Gastrocnemius medialis (tissue), 4 donors: Measurements from ENCODE around the gene PIGS. TPM values are rescaled to one million over a fixed set of nuclear protein-coding genes. Genes with fewer than 3 reads are reported as not detected.

Source experiments
- ATAC-seq, 2 donors: fragments of 150-250 bp; one replicate each; pipeline ENCODE4 v1.9.1; 2016
- DNase-seq, 2 donors: peaks; one replicate each; pipeline ENCODE4 v3.0.0-alpha.2; 2019
- H3K27ac ChIP-seq, 4 donors: fragments of 200-600 bp; sonication (generic); 1 replicate in 1 of 4; 2 replicates in 3 of 4; pipeline ENCODE4 v1.5.1; 2016 to 2018; ENCODE audit warnings: mild to moderate bottlenecking in 2 of 4, moderate library complexity in 1 of 4
- H3K27me3 ChIP-seq, 3 donors: fragments of 200-600 bp; sonication (generic) in 2 of 3; 1 replicate in 1 of 3; 2 replicates in 2 of 3; pipeline versions ENCODE4 v1.5.1 to v1.6.0; 2016 to 2019; ENCODE audit warnings: mild to moderate bottlenecking in 1 of 3, moderate library complexity in 1 of 3
- H3K36me3 ChIP-seq, 2 donors: fragments of 200-600 bp; sonication (generic) in 1 of 2; one replicate each; pipeline ENCODE4 v1.5.1; 2017 to 2018
- H3K4me1 ChIP-seq, 2 donors: fragments of 200-600 bp; sonication (generic) in 1 of 2; one replicate each; pipeline ENCODE4 v1.5.1; 2016 to 2017; ENCODE audit warnings: mild to moderate bottlenecking in 2 of 2
- H3K4me3 ChIP-seq, 4 donors: fragments of 200-600 bp; sonication (generic) in 3 of 4; 1 replicate in 1 of 4; 2 replicates in 3 of 4; pipeline ENCODE4 v1.5.1; 2016 to 2019; ENCODE audit warnings: mild to moderate bottlenecking in 2 of 4
- H3K9me3 ChIP-seq, 3 donors: fragments of 200-600 bp; sonication (generic) in 2 of 3; 1 replicate in 1 of 3; 2 replicates in 2 of 3; pipeline ENCODE4 v1.5.1; 2016 to 2019
- POLR2A ChIP-seq, 2 donors: fragments of 450-650 bp; IDR thresholded peaks; one replicate each; pipeline ENCODE4 v1.6.1; 2017; ENCODE audit warnings: antibody characterized with exemption in 2 of 2, mild to moderate bottlenecking in 2 of 2, moderate library complexity in 2 of 2
- in situ Hi-C, 4 donors: fragments of 200-750 bp; cut with MboI; loops; one replicate each; pipeline versions ENCODE4 v1.15.0 to v1.8.0; 2017; ENCODE audit warnings: low sequenced_read_pairs in 4 of 4
- intact Hi-C: fragments of 100-400 bp; cut with DNase I; formaldehyde crosslinking; loops from one replicate; pipeline ENCODE4 v1.15.1; 2023; ENCODE audit warnings: low total_unique reads
- total RNA-seq, 4 donors: library from RNA; depleted of rRNA; stranded (reverse); fragments of >200 nt; gene quantifications; one replicate each; pipeline versions ENCODE4 v1.1.0 to v1.2.3, GENCODE V29; 2016
- TF ChIP-seq, protein P1 (sequence below), 5 experiments: fragments of 450-650 bp in 3 of 5; fragments of 200-600 bp in 2 of 5; sonication (generic) in 2 of 5; IDR thresholded peaks in 4 of 5; conservative IDR thresholded peaks in 1 of 5; 1 replicate in 4 of 5; 2 replicates in 1 of 5; pipeline ENCODE4 v1.5.1; 2016 to 2019; ENCODE audit warnings: antibody characterized with exemption in 5 of 5, mild to moderate bottlenecking in 3 of 5, moderate library complexity in 3 of 5

The PIGS gene
- total RNA-seq, 4 donors from 2014 or later: 25.0 to 63.0 (median 50.0) TPM

GRCh38 chr17:28570716-28571360 lies 486 bp downstream of the PIGS start:
- in situ Hi-C loops: loop anchor here in 1 of 4 donors (25.0 kb wide), 1 partner anchor 91 kb away; the partner anchor contains the start of genes SDF2 and SUPT6H
- TF ChIP-seq, protein P1, sequence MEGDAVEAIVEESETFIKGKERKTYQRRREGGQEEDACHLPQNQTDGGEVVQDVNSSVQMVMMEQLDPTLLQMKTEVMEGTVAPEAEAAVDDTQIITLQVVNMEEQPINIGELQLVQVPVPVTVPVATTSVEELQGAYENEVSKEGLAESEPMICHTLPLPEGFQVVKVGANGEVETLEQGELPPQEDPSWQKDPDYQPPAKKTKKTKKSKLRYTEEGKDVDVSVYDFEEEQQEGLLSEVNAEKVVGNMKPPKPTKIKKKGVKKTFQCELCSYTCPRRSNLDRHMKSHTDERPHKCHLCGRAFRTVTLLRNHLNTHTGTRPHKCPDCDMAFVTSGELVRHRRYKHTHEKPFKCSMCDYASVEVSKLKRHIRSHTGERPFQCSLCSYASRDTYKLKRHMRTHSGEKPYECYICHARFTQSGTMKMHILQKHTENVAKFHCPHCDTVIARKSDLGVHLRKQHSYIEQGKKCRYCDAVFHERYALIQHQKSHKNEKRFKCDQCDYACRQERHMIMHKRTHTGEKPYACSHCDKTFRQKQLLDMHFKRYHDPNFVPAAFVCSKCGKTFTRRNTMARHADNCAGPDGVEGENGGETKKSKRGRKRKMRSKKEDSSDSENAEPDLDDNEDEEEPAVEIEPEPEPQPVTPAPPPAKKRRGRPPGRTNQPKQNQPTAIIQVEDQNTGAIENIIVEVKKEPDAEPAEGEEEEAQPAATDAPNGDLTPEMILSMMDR (IDR thresholded peaks at IDR 0.05 in 4 of 5, conservative IDR thresholded peaks at IDR 0.05 in 1 of 5): no peak
- no peak for TF ChIP-seq POLR2A (IDR thresholded peaks at IDR 0.05)
- no peaks in the 10 kb centered on the region for H3K9me3 ChIP-seq
- H3K27ac ChIP-seq: peak overlapping the region; percentile 84 to 88 (median 87)
- intact Hi-C loops: loop anchor here (2.0 kb wide), 1 partner anchor 74 kb away; the partner anchor contains the start of gene BLTP2
- H3K36me3 ChIP-seq: no peaks in the 10 kb centered on the region
- peak overlapping the region; percentile 70 to 98 (median 89) for H3K4me3 ChIP-seq
- peaks cover 20 to 25% of the 10 kb centered on the region in 2 donors for H3K4me1 ChIP-seq
- DNase-seq: peak; percentile 23 to 35
- peak; percentile 37 to 45 for ATAC-seq
- H3K27me3 ChIP-seq: no peaks in the 10 kb centered on the region

- no peaks in the 10 kb centered on the region for H3K27me3 ChIP-seq
- DNase-seq: no peak
- H3K27ac ChIP-seq: no peak overlapping the region
- H3K36me3 ChIP-seq: no peaks in the 10 kb centered on the region
- no peak for ATAC-seq
- H3K4me1 ChIP-seq: peaks cover 20 to 25% of the 10 kb centered on the region in 2 donors
- TF ChIP-seq, protein P1 (IDR thresholded peaks at IDR 0.05 in 4 of 5, conservative IDR thresholded peaks at IDR 0.05 in 1 of 5): no peak
- no peak for TF ChIP-seq POLR2A (IDR thresholded peaks at IDR 0.05)
- in situ Hi-C loops: loop anchor here in 1 of 4 donors (25.0 kb wide), 1 partner anchor 93 kb away; the partner anchor contains the start of genes SDF2 and SUPT6H
- intact Hi-C loops: no loop called here
- no peaks in the 10 kb centered on the region for H3K9me3 ChIP-seq
- H3K4me3 ChIP-seq: no peak overlapping the region
Observed at GRCh38 chr17:28569446-28569845, 1.9 kb downstream of the PIGS start.

DNA sequence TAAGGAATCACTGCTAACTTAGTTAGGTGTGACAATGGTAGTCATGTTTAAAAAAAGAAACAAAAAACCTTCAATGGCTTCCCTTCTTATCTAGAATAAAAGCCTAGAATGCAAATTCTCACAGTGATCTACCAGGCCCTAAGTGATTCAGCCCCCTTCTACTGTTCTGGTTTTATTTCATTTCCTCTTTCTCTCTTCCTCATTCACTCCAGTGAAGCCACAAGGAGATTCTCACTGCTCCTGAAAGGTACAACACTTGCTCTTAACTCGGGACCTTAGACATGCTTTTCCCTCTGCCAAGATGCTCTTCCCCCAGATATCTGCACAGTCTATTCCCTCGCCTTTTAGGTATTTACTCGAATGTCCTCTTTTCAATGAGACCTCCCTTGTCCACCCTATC lies 3.7 kb downstream of the PIGS start:
- Histone ChIP-seq H3K4me1 (peaks cover 17 to 25% of the 10 kb centered on the region in 2 donors), H3K27ac (no peak overlapping the region), H3K9me3 (no peaks in the 10 kb centered on the region), H3K36me3 (peaks cover 0 to 15% of the 10 kb centered on the region in 2 donors), H3K27me3 (no peaks in the 10 kb centered on the region), H3K4me3 (no peak overlapping the region)
- intact Hi-C loops: no loop called here
- DNase-seq (no peak), ATAC-seq (no peak)
- in situ Hi-C loops: loop anchor here in 1 of 4 donors (25.0 kb wide), 1 partner anchor 95 kb away; the partner anchor contains the start of genes SDF2 and SUPT6H
- TF ChIP-seq, protein P1 (IDR thresholded peaks at IDR 0.05 in 4 of 5, conservative IDR thresholded peaks at IDR 0.05 in 1 of 5): no peak
- no peak for TF ChIP-seq POLR2A (IDR thresholded peaks at IDR 0.05)

- DNase-seq: no peak
- peaks cover 0 to 55% of the 10 kb centered on the region in 2 donors for H3K36me3 ChIP-seq
- ATAC-seq: no peak
- no peaks in the 10 kb centered on the region for H3K27me3 ChIP-seq
- no peaks in the 10 kb centered on the region for H3K9me3 ChIP-seq
- no peaks in the 10 kb centered on the region for H3K4me1 ChIP-seq
- H3K27ac ChIP-seq: no peak overlapping the region
- TF ChIP-seq, protein P1 (IDR thresholded peaks at IDR 0.05 in 4 of 5, conservative IDR thresholded peaks at IDR 0.05 in 1 of 5): no peak
- no peak for TF ChIP-seq POLR2A (IDR thresholded peaks at IDR 0.05)
- intact Hi-C loops: no loop called here
- H3K4me3 ChIP-seq: no peak overlapping the region
- in situ Hi-C loops: loop anchor here in 1 of 4 donors (25.0 kb wide), 1 partner anchor 99 kb away; the partner anchor contains the start of genes SDF2 and SUPT6H
Observed at GRCh38 chr17:28563475-28563874, 7.8 kb downstream of the PIGS start.
